DOHH2 (cell line): ENCODE measurements around the gene EXOC6B.

ENCODE experiments used
- EZH2phosphoT487 ChIP-seq: fragments of 200-600 bp; sonication (generic); IDR thresholded peaks from 2 replicates; pipeline ENCODE4 v1.6.1; 2017; ENCODE audit warnings: borderline replicate concordance, mild to moderate bottlenecking, antibody characterized with exemption, low read length, moderate library complexity, mixed read lengths
- TF ChIP-seq, protein P1 (sequence below): fragments of 200-600 bp; sonication (generic); IDR thresholded peaks from one replicate; pipeline ENCODE4 v1.5.1; 2014; ENCODE audit warnings: antibody characterized with exemption, mild to moderate bottlenecking, low read depth, low read length; ENCODE audit not compliant: poor library complexity, severe bottlenecking

GRCh38 chr2:72340665-72341064, 485.2 kb downstream of the EXOC6B start:
- TF ChIP-seq, protein P1, sequence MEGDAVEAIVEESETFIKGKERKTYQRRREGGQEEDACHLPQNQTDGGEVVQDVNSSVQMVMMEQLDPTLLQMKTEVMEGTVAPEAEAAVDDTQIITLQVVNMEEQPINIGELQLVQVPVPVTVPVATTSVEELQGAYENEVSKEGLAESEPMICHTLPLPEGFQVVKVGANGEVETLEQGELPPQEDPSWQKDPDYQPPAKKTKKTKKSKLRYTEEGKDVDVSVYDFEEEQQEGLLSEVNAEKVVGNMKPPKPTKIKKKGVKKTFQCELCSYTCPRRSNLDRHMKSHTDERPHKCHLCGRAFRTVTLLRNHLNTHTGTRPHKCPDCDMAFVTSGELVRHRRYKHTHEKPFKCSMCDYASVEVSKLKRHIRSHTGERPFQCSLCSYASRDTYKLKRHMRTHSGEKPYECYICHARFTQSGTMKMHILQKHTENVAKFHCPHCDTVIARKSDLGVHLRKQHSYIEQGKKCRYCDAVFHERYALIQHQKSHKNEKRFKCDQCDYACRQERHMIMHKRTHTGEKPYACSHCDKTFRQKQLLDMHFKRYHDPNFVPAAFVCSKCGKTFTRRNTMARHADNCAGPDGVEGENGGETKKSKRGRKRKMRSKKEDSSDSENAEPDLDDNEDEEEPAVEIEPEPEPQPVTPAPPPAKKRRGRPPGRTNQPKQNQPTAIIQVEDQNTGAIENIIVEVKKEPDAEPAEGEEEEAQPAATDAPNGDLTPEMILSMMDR = no peak
- no peak for TF ChIP-seq EZH2phosphoT487
